Measurements from ENCODE around the gene TMEM108.

- TF ChIP-seq SCRT2 (tag by site-specific recombination; IDR thresholded peaks at IDR 0.05) (no peak), CTCF (tag by site-specific recombination; IDR thresholded peaks at IDR 0.05) (no peak), ZNF792 (tag by site-specific recombination; IDR thresholded peaks at IDR 0.05) (no peak), REST (tag by site-specific recombination; IDR thresholded peaks at IDR 0.05) (no peak), ZNF704 (tag by site-specific recombination; IDR thresholded peaks at IDR 0.05) (no peak), ZNF362 (tag by site-specific recombination; IDR thresholded peaks at IDR 0.05) (no peak), SCRT1 (tag by site-specific recombination; IDR thresholded peaks at IDR 0.05; ENCODE audit: borderline replicate concordance) (no peak), ZNF513 (tag by site-specific recombination; IDR thresholded peaks at IDR 0.05) (no peak), ZNF350 (tag by site-specific recombination; IDR thresholded peaks at IDR 0.05) (no peak), ZNF558 (tag by site-specific recombination; IDR thresholded peaks at IDR 0.05) (no peak), ZNF335 (tag by site-specific recombination; conservative IDR thresholded peaks at IDR 0.05) (no peak), RBAK (tag by site-specific recombination; IDR thresholded peaks at IDR 0.05) (no peak), ZBTB1 (tag by site-specific recombination; IDR thresholded peaks at IDR 0.05) (no peak), ZNF239 (tag by site-specific recombination; IDR thresholded peaks at IDR 0.05) (no peak)
Measured at GRCh38 chr3:133117342-133117741, 79.2 kb downstream of the TMEM108 start.

All from HEK293 (cell line).